ENCODE results near the gene TAF10. TPM values are rescaled to one million over a fixed set of nuclear protein-coding genes. Genes with fewer than 3 reads are reported as not detected.

TAF10 gene
- total RNA-seq (100 to 1,000 TPM; 107 to 116 TPM), polyA plus RNA-seq (100 to 1,000 TPM; 247 to 332 (median 249) TPM), total RNA-seq (15.2 to 25.3 (median 19.8) reads per million in 6 experiments)

GRCh38 chr11:6612213-6613041 is at the start of gene TAF10:
TSS of gene TAF10 (minus strand) at chr11:6612216. CDS start at chr11:6612189, 27 bp downstream.
- Mint-ChIP-seq H3K27ac (peak within 1 kb of the TSS in 8 of 10 donors; percentile 90 to 98 (median 96)), H3K9me3 (no peaks in the 10 kb centered on the region), H3K27me3 (no peaks in the 10 kb centered on the region), H3K4me1 (peaks cover 27 to 53% (median 30%) of the 10 kb centered on the region in 4 donors), H3K36me3 (peaks cover 6 to 53% (median 15%) of the 10 kb centered on the region in 3 donors), H3K4me3 (peak within 1 kb of the TSS in 9 of 10 donors; percentile 81 to 95 (median 89))
- POLR2A ChIA-PET: interaction anchor here (0.5 to 3.3 kb wide), 39 partner anchors 9 to 923 kb away, joined by 3 to 62 read pairs (median 7); partner anchors contain the start of genes ARFIP2, DCHS1, ILK and MRPL17
- DNase-seq (peak; percentile 90 to 97 (median 94)), ATAC-seq (peak; percentile 90 to 92)

- H3K27ac Mint-ChIP-seq: no peak overlapping the region
- no peaks in the 10 kb centered on the region for H3K36me3 Mint-ChIP-seq
- DNase-seq: no peak
- POLR2A ChIA-PET: no interaction called here
- no peaks in the 10 kb centered on the region for H3K27me3 Mint-ChIP-seq
- no peaks in the 10 kb centered on the region for H3K9me3 Mint-ChIP-seq
- ATAC-seq: no peak
- no peak overlapping the region for H3K4me3 Mint-ChIP-seq
- H3K4me1 Mint-ChIP-seq: peaks cover 8 to 29% (median 20%) of the 10 kb centered on the region in 4 donors
Measured at GRCh38 chr11:6660712-6661111, 48.7 kb upstream of the TAF10 start.

DNA sequence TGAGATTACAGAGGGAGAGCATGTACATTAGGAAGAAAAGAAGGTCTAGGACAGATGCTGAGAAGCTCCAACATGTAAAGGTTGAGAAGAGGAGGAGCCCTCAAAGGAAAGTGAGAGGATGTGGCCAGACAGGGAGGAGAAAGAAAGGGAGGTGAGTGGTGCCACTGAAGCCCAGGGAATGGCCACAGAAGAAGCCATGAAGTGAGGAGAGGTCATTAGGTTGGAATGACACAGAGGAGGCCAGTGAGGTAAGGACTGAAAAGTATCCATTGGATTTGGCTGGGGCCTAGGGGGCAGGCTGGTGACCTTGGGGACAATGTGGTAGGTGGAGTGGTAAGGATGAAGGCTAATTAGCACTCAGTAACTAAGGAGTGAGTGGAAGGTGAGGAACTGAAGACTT is 46.6 kb upstream of the TAF10 start:
- Mint-ChIP-seq H3K27ac (no peak overlapping the region), H3K36me3 (no peaks in the 10 kb centered on the region), H3K4me1 (peaks cover 6 to 21% (median 16%) of the 10 kb centered on the region in 4 donors), H3K27me3 (no peaks in the 10 kb centered on the region), H3K4me3 (no peak overlapping the region), H3K9me3 (no peaks in the 10 kb centered on the region)
- POLR2A ChIA-PET: interaction anchor here (4.8 to 5.8 kb wide), 2 partner anchors 40 to 47 kb away, joined by 23 to 38 read pairs; partner anchors contain the start of genes TAF10 and TPP1
- DNase-seq: no peak
- ATAC-seq: no peak

DNA sequence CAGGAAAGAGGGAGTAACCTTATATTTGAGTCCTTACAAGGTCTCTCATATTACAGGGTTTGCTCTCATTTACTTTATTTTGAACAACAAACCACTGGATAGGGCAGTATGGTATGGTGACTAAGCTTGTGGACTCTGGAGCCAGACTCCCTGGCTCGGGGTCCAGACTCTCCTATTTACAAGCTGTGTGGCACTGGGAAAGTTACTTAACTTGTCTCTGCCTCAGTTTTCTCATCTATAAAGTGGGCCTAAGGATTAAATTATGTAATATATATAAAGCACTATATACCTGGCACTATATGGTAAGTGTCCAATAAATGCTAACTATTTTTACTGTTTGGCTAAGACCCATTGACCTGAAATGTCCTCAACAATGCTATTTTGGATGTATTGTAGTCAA is 45.3 kb upstream of the TAF10 start:
- peak overlapping the region in 5 of 10 donors; percentile 22 to 81 (median 50) for H3K27ac Mint-ChIP-seq
- H3K9me3 Mint-ChIP-seq: no peaks in the 10 kb centered on the region
- DNase-seq (no peak), ATAC-seq (no peak)
- H3K36me3 Mint-ChIP-seq: no peaks in the 10 kb centered on the region
- peak overlapping the region in 9 of 10 donors; percentile 61 to 85 (median 76) for H3K4me3 Mint-ChIP-seq
- H3K4me1 Mint-ChIP-seq: peaks cover 4 to 13% (median 10%) of the 10 kb centered on the region in 4 donors
- H3K27me3 Mint-ChIP-seq: no peaks in the 10 kb centered on the region
- POLR2A ChIA-PET: interaction anchor here (0.8 to 5.8 kb wide), 7 partner anchors 10 to 53 kb away, joined by 3 to 38 read pairs (median 4); partner anchors contain the start of genes MRPL17, TAF10 and TPP1

DNA sequence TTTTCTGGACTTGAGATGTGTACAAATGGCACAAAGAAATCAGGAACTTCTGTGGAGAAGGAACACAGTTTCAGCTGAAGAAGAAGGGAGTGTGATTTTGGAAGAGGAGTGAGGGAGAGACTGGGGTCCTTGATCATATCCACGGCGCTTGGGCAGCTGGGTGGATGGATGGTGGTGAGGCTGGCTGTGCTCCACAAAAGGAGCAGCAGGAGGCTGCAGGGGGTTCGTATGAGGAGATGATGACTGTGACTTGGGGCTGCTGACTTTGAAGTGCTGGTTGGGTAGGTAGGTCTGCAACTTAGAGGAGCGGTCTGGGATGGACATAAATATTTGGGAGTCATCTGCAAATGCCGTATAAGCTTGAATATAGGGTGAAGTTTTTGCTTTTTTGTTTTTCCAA is 44.9 kb upstream of the TAF10 start:
- Mint-ChIP-seq H3K27me3 (no peaks in the 10 kb centered on the region), H3K4me1 (peaks cover 4 to 13% (median 10%) of the 10 kb centered on the region in 4 donors), H3K27ac (peak overlapping the region; percentile 4 to 81 (median 58)), H3K4me3 (peak overlapping the region; percentile 61 to 85 (median 78)), H3K9me3 (no peaks in the 10 kb centered on the region), H3K36me3 (no peaks in the 10 kb centered on the region)
- POLR2A ChIA-PET: interaction anchor here (0.8 to 5.8 kb wide), 7 partner anchors 10 to 53 kb away, joined by 3 to 38 read pairs (median 4); partner anchors contain the start of genes MRPL17, TAF10 and TPP1
- DNase-seq (no peak), ATAC-seq (no peak)

GRCh38 chr11:6656584-6656915 is 44.5 kb upstream of the TAF10 start:
- Mint-ChIP-seq H3K4me1 (peaks cover 4 to 13% (median 10%) of the 10 kb centered on the region in 4 donors), H3K4me3 (peak overlapping the region; percentile 61 to 85 (median 78)), H3K27me3 (no peaks in the 10 kb centered on the region), H3K36me3 (no peaks in the 10 kb centered on the region), H3K27ac (peak overlapping the region; percentile 22 to 86 (median 69)), H3K9me3 (no peaks in the 10 kb centered on the region)
- no peak for ATAC-seq
- no peak for DNase-seq
- POLR2A ChIA-PET: interaction anchor here (0.8 to 5.8 kb wide), 6 partner anchors 9 to 52 kb away, joined by 3 to 38 read pairs (median 5); partner anchors contain the start of genes MRPL17, TAF10 and TPP1

GRCh38 chr11:6655790-6656583 is 44.0 kb upstream of the TAF10 start, which contains the start of gene DCHS1:
TSS of gene DCHS1 (minus strand) at chr11:6655809. CDS start at chr11:6641613, 14,196 bp downstream.
- Mint-ChIP-seq H3K36me3 (no peaks in the 10 kb centered on the region), H3K4me3 (peak within 1 kb of the TSS; percentile 61 to 85 (median 78)), H3K27me3 (no peaks in the 10 kb centered on the region), H3K4me1 (peaks cover 4 to 13% (median 10%) of the 10 kb centered on the region in 4 donors), H3K9me3 (no peaks in the 10 kb centered on the region), H3K27ac (peak within 1 kb of the TSS; percentile 37 to 86 (median 69))
- peak; percentile 4 to 23 for ATAC-seq
- DNase-seq: peak in 5 of 10 donors; percentile 22 to 48 (median 28)
- POLR2A ChIA-PET: interaction anchor here (0.9 to 5.8 kb wide), 7 partner anchors 9 to 44 kb away, joined by 3 to 38 read pairs (median 5); partner anchors contain the start of genes MRPL17, TAF10 and TPP1

GRCh38 chr11:6655020-6655789 is 43.2 kb upstream of the TAF10 start:
- Mint-ChIP-seq H3K4me3 (no peak overlapping the region), H3K4me1 (peaks cover 4 to 13% (median 10%) of the 10 kb centered on the region in 4 donors), H3K9me3 (no peaks in the 10 kb centered on the region), H3K36me3 (no peaks in the 10 kb centered on the region), H3K27ac (no peak overlapping the region), H3K27me3 (no peaks in the 10 kb centered on the region)
- ATAC-seq (peak; percentile 63 to 66), DNase-seq (peak; percentile 15 to 73 (median 42))
- POLR2A ChIA-PET: interaction anchor here (0.9 to 5.8 kb wide), 8 partner anchors 8 to 43 kb away, joined by 3 to 38 read pairs (median 4); partner anchors contain the start of genes MRPL17, TAF10 and TPP1

DNA sequence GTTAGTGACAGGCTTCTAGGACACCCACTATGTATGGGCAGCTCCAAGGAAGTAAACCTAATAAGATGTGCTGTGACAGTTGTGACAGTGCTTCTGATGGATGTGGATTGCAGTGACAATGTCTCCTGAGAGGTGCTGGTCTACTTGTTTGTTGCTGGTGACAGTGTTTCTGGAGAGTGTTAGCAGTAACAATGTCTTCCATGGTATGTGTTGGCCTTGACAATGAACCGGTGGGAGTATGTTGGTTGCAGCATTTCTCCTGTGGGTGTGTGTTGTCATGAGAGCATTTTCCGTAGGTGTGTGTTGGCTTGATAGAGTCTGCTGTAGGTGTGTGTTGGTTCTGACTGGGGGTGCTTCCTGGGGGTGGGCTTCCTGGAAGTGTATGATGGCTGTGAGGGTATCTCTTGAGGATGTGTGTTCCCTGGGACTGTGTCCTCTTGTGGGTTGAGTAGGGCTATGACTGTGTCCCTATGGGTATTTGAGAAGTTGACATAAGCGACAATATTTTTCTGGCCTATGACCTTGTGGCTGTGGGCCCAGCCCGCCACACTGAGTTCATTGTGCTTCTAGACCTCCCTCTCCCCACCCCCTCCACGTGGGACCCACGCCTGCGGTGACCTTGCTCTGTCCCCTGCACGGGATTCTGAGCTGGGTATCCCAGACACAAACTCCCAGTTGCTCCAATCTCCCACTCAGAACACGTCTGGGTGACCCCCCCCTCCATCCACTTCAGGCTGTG is 42.4 kb upstream of the TAF10 start:
- peak; percentile 43 to 44 for ATAC-seq
- POLR2A ChIA-PET: interaction anchor here (1.1 to 5.8 kb wide), 7 partner anchors 8 to 42 kb away, joined by 3 to 38 read pairs (median 4); partner anchors contain the start of genes MRPL17, TAF10 and TPP1
- no peaks in the 10 kb centered on the region for H3K27me3 Mint-ChIP-seq

GRCh38 chr11:6653656-6654055 is 41.6 kb upstream of the TAF10 start:
- POLR2A ChIA-PET: interaction anchor here (1.1 to 5.8 kb wide), 6 partner anchors 9 to 41 kb away, joined by 3 to 38 read pairs (median 4); partner anchors contain the start of genes TAF10 and TPP1
- peaks cover 4 to 13% (median 10%) of the 10 kb centered on the region in 4 donors for H3K4me1 Mint-ChIP-seq
- DNase-seq: no peak
- no peaks in the 10 kb centered on the region for H3K36me3 Mint-ChIP-seq
- no peak for ATAC-seq
- H3K4me3 Mint-ChIP-seq: no peak overlapping the region
- H3K27ac Mint-ChIP-seq: no peak overlapping the region
- H3K27me3 Mint-ChIP-seq: no peaks in the 10 kb centered on the region
- no peaks in the 10 kb centered on the region for H3K9me3 Mint-ChIP-seq

More for the DNA sequence above, 42.4 kb upstream of the TAF10 start:
- Mint-ChIP-seq H3K4me1 (peaks cover 4 to 13% (median 10%) of the 10 kb centered on the region in 4 donors), H3K27ac (no peak overlapping the region), H3K9me3 (no peaks in the 10 kb centered on the region), H3K4me3 (no peak overlapping the region), H3K36me3 (no peaks in the 10 kb centered on the region)
- peak in 2 of 10 donors; percentile 24 to 41 for DNase-seq
